Body of pancreas (tissue), 4 donors: ENCODE data around the gene ZNF804B.

ENCODE experiments used
- POLR2A ChIP-seq, 3 donors: fragments of 450-650 bp; IDR thresholded peaks; one replicate each; pipeline ENCODE4 v1.6.1; 2016; ENCODE audit warnings: antibody characterized with exemption in 3 of 3, mild to moderate bottlenecking in 2 of 3
- TF ChIP-seq, protein P1 (sequence below), 7 experiments: fragments of 450-650 bp in 4 of 7; fragments of 200-600 bp in 3 of 7; sonication (generic) in 3 of 7; IDR thresholded peaks; one replicate each; pipeline ENCODE4 v1.5.1; 2016 to 2019; ENCODE audit warnings: antibody characterized with exemption in 7 of 7

- no peak for TF ChIP-seq POLR2A (IDR thresholded peaks at IDR 0.05)
- TF ChIP-seq, protein P1, sequence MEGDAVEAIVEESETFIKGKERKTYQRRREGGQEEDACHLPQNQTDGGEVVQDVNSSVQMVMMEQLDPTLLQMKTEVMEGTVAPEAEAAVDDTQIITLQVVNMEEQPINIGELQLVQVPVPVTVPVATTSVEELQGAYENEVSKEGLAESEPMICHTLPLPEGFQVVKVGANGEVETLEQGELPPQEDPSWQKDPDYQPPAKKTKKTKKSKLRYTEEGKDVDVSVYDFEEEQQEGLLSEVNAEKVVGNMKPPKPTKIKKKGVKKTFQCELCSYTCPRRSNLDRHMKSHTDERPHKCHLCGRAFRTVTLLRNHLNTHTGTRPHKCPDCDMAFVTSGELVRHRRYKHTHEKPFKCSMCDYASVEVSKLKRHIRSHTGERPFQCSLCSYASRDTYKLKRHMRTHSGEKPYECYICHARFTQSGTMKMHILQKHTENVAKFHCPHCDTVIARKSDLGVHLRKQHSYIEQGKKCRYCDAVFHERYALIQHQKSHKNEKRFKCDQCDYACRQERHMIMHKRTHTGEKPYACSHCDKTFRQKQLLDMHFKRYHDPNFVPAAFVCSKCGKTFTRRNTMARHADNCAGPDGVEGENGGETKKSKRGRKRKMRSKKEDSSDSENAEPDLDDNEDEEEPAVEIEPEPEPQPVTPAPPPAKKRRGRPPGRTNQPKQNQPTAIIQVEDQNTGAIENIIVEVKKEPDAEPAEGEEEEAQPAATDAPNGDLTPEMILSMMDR (IDR thresholded peaks at IDR 0.05), result no peak
Observed at GRCh38 chr7:88915615-88916014, 156.1 kb downstream of the ZNF804B start.
